Measurements from ENCODE around the gene PHLDB2. TPM values are rescaled to one million over a fixed set of nuclear protein-coding genes. Genes with fewer than 3 reads are reported as not detected.

Gene PHLDB2
- total RNA-seq, 1 donor from 2014 or later = 37.2 TPM

GRCh38 chr3:111939873-111940272 lies 80.8 kb downstream of the PHLDB2 start:
- no peak overlapping the region for H3K4me3 Mint-ChIP-seq
- no peak for TF ChIP-seq CTCF (IDR thresholded peaks at IDR 0.05; ENCODE audit: unreplicated experiment)
- no peak for DNase-seq (ENCODE audit: low spot score in 2 of 2, unreplicated experiment in 2 of 2)
- no peak overlapping the region for H3K27ac Mint-ChIP-seq
- no peaks in the 10 kb centered on the region for H3K9me3 Mint-ChIP-seq
- peaks cover 12% of the 10 kb centered on the region for H3K4me1 Mint-ChIP-seq
- peaks cover 12% of the 10 kb centered on the region for H3K36me3 Mint-ChIP-seq
- no peaks in the 10 kb centered on the region for H3K27me3 Mint-ChIP-seq (ENCODE audit: low read depth)

- H3K9me3 Mint-ChIP-seq = no peaks in the 10 kb centered on the region
- peaks cover 9% of the 10 kb centered on the region for H3K36me3 Mint-ChIP-seq
- no peak overlapping the region for H3K27ac Mint-ChIP-seq
- TF ChIP-seq CTCF (IDR thresholded peaks at IDR 0.05; ENCODE audit: unreplicated experiment) = no peak
- H3K4me1 Mint-ChIP-seq = peaks cover 3% of the 10 kb centered on the region
- no peak overlapping the region for H3K4me3 Mint-ChIP-seq
- no peak for DNase-seq (ENCODE audit: low spot score in 2 of 2, unreplicated experiment in 2 of 2)
- no peaks in the 10 kb centered on the region for H3K27me3 Mint-ChIP-seq (ENCODE audit: low read depth)
Observed at GRCh38 chr3:111943533-111943932, 84.5 kb downstream of the PHLDB2 start.

DNA sequence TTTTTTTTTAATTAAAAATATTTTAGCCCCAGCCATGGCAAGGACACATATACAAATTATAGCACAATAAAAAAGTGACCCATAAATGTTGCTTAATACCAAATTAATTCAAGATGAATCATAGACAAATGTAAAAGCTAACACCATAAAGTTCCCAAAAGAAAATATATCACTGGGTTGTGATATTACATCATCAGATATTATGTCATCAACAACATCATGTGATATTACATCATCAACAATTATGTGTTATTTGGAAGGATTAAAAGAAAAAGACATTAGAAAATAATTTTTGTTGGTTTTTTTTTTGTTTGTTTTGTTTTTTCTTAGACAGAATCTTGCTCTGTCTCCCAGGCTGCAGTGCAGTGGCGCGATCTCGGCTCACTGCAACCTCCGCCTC lies 85.3 kb downstream of the PHLDB2 start:
- Mint-ChIP-seq H3K27me3 (ENCODE audit: low read depth) (no peaks in the 10 kb centered on the region), H3K27ac (no peak overlapping the region), H3K9me3 (no peaks in the 10 kb centered on the region), H3K36me3 (peaks cover 9% of the 10 kb centered on the region), H3K4me1 (peaks cover 3% of the 10 kb centered on the region), H3K4me3 (no peak overlapping the region)
- TF ChIP-seq CTCF (IDR thresholded peaks at IDR 0.05; ENCODE audit: unreplicated experiment) = no peak
- no peak for DNase-seq (ENCODE audit: low spot score in 2 of 2, unreplicated experiment in 2 of 2)

DNA sequence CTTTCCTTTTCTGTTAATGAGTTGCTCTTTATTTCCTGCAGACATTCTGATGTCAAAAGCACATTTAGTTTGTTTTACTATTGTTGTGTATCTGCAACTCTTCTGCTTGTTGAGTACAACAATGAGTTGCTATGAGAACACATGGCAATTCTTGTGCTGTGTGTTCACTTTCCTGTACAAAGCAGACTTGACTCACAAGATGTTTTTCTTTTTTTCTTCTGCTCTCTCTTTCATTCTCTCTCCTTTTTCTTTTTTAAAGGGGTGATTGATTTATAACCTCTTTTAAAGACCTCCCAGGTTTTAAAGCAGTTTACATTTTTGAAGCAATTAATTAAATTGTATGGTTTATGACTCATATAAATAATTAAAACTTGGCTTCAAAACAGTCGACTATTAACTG lies 88.2 kb downstream of the PHLDB2 start:
- Mint-ChIP-seq H3K4me1 (peaks cover 8% of the 10 kb centered on the region), H3K27me3 (ENCODE audit: low read depth) (no peaks in the 10 kb centered on the region), H3K4me3 (no peak overlapping the region), H3K36me3 (peaks cover 1% of the 10 kb centered on the region), H3K9me3 (no peaks in the 10 kb centered on the region), H3K27ac (no peak overlapping the region)
- TF ChIP-seq CTCF (IDR thresholded peaks at IDR 0.05; ENCODE audit: unreplicated experiment) = no peak
- no peak for DNase-seq (ENCODE audit: low spot score in 2 of 2, unreplicated experiment in 2 of 2)

DNA sequence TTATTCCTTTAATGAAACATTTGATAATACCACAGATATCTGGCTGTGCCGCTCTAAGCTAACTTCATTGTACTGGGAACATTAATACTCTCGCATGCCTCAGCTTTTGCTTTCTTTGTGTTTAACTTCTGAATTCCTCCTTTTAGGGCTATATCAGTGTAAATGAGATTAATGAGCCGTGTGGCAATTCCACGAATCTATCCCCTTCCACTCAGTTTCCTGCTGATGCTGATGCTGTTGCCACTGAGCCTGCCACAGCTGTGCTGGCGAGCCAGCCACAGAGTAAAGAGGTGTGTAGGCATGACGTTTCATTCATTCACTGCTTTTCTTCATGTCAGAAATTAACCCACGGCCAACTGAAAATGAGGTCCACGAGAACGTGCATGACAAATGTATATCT lies 89.7 kb downstream of the PHLDB2 start:
- H3K27me3 Mint-ChIP-seq (ENCODE audit: low read depth) = no peaks in the 10 kb centered on the region
- H3K4me1 Mint-ChIP-seq = peaks cover 8% of the 10 kb centered on the region
- no peak overlapping the region for H3K27ac Mint-ChIP-seq
- no peak for DNase-seq (ENCODE audit: low spot score in 2 of 2, unreplicated experiment in 2 of 2)
- peaks cover 1% of the 10 kb centered on the region for H3K36me3 Mint-ChIP-seq
- no peaks in the 10 kb centered on the region for H3K9me3 Mint-ChIP-seq
- no peak overlapping the region for H3K4me3 Mint-ChIP-seq
- no peak for TF ChIP-seq CTCF (IDR thresholded peaks at IDR 0.05; ENCODE audit: unreplicated experiment)

GRCh38 chr3:111949712-111950111 lies 90.6 kb downstream of the PHLDB2 start:
- H3K27ac Mint-ChIP-seq = no peak overlapping the region

More at GRCh38 chr3:111949712-111950111, 90.6 kb downstream of the PHLDB2 start:
- H3K9me3 Mint-ChIP-seq = no peaks in the 10 kb centered on the region
- DNase-seq (ENCODE audit: low spot score in 2 of 2, unreplicated experiment in 2 of 2) = no peak
- no peaks in the 10 kb centered on the region for H3K27me3 Mint-ChIP-seq (ENCODE audit: low read depth)
- H3K4me3 Mint-ChIP-seq = no peak overlapping the region
- no peak for TF ChIP-seq CTCF (IDR thresholded peaks at IDR 0.05; ENCODE audit: unreplicated experiment)
- peaks cover 1% of the 10 kb centered on the region for H3K36me3 Mint-ChIP-seq
- H3K4me1 Mint-ChIP-seq = peaks cover 8% of the 10 kb centered on the region
